ENCODE data around the gene NRIP2.

GRCh38 chr12:2845280-2845679 is 10.4 kb upstream of the NRIP2 start:
- TF ChIP-seq EZH2 (IDR thresholded peaks at IDR 0.05; ENCODE audit: low read depth, unreplicated experiment) (no peak), ZNF114 (CRISPR knock-in tag; IDR thresholded peaks at IDR 0.05) (no peak), CTCF (conservative IDR thresholded peaks at IDR 0.05; ENCODE audit: low read depth in 2 of 2) (no peak), EZH2phosphoT487 (IDR thresholded peaks at IDR 0.05; ENCODE audit: unreplicated experiment) (no peak)

Data from GM23338 (cell line).